Measurements from ENCODE around the gene GULP1. TPM values are rescaled to one million over a fixed set of nuclear protein-coding genes. Genes with fewer than 3 reads are reported as not detected.

GULP1 gene
- total RNA-seq, 1 experiment from 2014 or later, result 75.1 TPM

DNA sequence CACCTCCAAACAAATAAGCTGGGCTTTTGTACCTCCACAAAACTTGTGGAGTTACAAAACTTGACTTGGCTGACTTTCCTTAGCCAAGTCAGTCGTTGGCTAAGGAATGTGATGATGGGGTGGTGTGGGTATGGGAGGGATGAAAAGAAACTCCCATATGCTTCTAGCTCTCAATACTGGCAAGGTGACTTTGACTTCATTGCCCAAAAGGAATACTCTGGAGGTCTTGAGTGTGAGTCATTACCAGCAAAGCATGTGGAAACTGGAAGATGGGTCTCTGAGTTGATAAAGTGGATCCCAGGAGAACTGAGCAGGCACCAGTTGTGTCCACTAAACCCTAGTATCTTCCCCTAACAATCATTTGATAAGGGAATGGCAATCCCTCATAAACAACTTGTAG, 226.7 kb downstream of the GULP1 start (continued):
- TF ChIP-seq, protein P1, sequence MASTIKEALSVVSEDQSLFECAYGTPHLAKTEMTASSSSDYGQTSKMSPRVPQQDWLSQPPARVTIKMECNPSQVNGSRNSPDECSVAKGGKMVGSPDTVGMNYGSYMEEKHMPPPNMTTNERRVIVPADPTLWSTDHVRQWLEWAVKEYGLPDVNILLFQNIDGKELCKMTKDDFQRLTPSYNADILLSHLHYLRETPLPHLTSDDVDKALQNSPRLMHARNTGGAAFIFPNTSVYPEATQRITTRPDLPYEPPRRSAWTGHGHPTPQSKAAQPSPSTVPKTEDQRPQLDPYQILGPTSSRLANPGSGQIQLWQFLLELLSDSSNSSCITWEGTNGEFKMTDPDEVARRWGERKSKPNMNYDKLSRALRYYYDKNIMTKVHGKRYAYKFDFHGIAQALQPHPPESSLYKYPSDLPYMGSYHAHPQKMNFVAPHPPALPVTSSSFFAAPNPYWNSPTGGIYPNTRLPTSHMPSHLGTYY (CRISPR knock-in tag; IDR thresholded peaks at IDR 0.05), result no peak
- no peak for TF ChIP-seq SP1 (CRISPR knock-in tag; conservative IDR thresholded peaks at IDR 0.05)

DNA sequence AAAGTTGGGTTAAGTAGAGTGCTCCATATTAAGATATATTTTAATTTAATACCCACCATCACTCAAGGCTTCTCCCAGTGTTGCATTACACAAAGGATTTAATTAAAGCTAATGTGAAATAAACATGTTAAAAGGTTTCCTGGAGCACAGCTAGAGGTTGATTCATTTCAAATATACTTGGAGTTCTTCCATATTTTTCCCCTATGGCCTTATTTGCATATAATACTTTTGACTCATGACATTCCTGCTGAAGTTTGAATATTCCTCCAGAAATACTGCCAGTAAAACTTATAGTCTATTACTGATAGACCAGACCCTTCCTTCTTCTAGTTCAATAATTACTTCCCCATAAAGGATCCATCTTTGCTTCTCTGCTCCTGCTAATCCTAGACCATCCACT, 227.5 kb downstream of the GULP1 start:
- POLR2A ChIA-PET, result no interaction called here
- ATAC-seq (no peak), DNase-seq (ENCODE audit: low spot score) (no peak)
- CTCF ChIA-PET, result no interaction called here
- H3K36me3 Mint-ChIP-seq, result peaks cover 9% of the 10 kb centered on the region; the same call in 1 of the 2 replicates
- H3K9me3 Mint-ChIP-seq, result peaks cover 7% of the 10 kb centered on the region; the same call in 1 of the 2 replicates
- peaks cover 36% of the 10 kb centered on the region for H3K4me1 Mint-ChIP-seq
- no peak overlapping the region for H3K27ac Mint-ChIP-seq
- TF ChIP-seq, protein P2, sequence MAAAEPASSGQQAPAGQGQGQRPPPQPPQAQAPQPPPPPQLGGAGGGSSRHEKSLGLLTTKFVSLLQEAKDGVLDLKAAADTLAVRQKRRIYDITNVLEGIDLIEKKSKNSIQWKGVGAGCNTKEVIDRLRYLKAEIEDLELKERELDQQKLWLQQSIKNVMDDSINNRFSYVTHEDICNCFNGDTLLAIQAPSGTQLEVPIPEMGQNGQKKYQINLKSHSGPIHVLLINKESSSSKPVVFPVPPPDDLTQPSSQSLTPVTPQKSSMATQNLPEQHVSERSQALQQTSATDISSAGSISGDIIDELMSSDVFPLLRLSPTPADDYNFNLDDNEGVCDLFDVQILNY (CRISPR knock-in tag; IDR thresholded peaks at IDR 0.05), result no peak
- TF ChIP-seq MYBL2 (CRISPR knock-in tag; IDR thresholded peaks at IDR 0.05) (no peak), ZNF416 (CRISPR knock-in tag; IDR thresholded peaks at IDR 0.05) (no peak)
- H3K27me3 Mint-ChIP-seq (ENCODE audit: low read depth), result no peaks in the 10 kb centered on the region
- H3K4me3 Mint-ChIP-seq, result no peak overlapping the region

DNA sequence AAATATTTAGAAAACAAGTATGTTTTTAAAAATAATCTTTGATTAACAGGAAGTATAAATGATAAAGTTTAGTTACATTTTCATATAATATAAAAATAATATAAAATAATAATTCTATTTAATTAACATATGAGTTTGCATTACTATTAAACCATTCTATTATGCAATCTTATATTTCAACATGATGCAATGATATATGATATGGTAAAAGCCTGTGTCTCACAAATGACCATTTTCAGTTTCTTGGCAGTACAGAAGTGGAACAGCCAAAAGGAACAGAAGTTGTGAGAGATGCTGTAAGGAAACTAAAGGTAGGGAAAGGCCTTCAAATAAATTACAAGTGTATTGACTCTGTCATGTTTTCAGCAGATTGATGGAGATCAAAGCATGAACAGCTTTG, 230.8 kb downstream of the GULP1 start:
- H3K9me3 Mint-ChIP-seq, result peaks cover 7% of the 10 kb centered on the region; the same call in 1 of the 2 replicates
- H3K27ac Mint-ChIP-seq, result no peak overlapping the region
- TF ChIP-seq GABPB1 (CRISPR knock-in tag; IDR thresholded peaks at IDR 0.05) (no peak), SOX15 (CRISPR knock-in tag; IDR thresholded peaks at IDR 0.05) (no peak), ZNF317 (CRISPR knock-in tag; IDR thresholded peaks at IDR 0.05; ENCODE audit: borderline replicate concordance, low read depth) (no peak), ZBTB21 (CRISPR knock-in tag; IDR thresholded peaks at IDR 0.05; ENCODE audit: borderline replicate concordance) (no peak), NFYB (CRISPR knock-in tag; conservative IDR thresholded peaks at IDR 0.05; ENCODE audit: low read depth) (no peak), TP53 (CRISPR knock-in tag; IDR thresholded peaks at IDR 0.05) (no peak), GRHL2 (CRISPR knock-in tag; IDR thresholded peaks at IDR 0.05; ENCODE audit: insufficient replicate concordance, severe bottlenecking) (no peak), PRRX2 (CRISPR knock-in tag; IDR thresholded peaks at IDR 0.05) (no peak), ZNF671 (CRISPR knock-in tag; IDR thresholded peaks at IDR 0.05) (no peak), IRF2 (CRISPR knock-in tag; IDR thresholded peaks at IDR 0.05; ENCODE audit: borderline replicate concordance, low read depth) (no peak)
- TF ChIP-seq, protein P3, sequence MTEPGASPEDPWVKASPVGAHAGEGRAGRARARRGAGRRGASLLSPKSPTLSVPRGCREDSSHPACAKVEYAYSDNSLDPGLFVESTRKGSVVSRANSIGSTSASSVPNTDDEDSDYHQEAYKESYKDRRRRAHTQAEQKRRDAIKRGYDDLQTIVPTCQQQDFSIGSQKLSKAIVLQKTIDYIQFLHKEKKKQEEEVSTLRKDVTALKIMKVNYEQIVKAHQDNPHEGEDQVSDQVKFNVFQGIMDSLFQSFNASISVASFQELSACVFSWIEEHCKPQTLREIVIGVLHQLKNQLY (CRISPR knock-in tag; IDR thresholded peaks at IDR 0.05), result no peak
- TF ChIP-seq, protein P4, sequence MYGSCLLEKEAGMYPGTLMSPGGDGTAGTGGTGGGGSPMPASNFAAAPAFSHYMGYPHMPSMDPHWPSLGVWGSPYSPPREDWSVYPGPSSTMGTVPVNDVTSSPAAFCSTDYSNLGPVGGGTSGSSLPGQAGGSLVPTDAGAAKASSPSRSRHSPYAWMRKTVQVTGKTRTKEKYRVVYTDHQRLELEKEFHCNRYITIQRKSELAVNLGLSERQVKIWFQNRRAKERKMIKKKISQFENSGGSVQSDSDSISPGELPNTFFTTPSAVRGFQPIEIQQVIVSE (CRISPR knock-in tag; IDR thresholded peaks at IDR 0.05; ENCODE audit: borderline replicate concordance), result no peak
- TF ChIP-seq, protein P5, sequence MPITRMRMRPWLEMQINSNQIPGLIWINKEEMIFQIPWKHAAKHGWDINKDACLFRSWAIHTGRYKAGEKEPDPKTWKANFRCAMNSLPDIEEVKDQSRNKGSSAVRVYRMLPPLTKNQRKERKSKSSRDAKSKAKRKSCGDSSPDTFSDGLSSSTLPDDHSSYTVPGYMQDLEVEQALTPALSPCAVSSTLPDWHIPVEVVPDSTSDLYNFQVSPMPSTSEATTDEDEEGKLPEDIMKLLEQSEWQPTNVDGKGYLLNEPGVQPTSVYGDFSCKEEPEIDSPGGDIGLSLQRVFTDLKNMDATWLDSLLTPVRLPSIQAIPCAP (CRISPR knock-in tag; IDR thresholded peaks at IDR 0.05), result no peak
- TF ChIP-seq, protein P6, sequence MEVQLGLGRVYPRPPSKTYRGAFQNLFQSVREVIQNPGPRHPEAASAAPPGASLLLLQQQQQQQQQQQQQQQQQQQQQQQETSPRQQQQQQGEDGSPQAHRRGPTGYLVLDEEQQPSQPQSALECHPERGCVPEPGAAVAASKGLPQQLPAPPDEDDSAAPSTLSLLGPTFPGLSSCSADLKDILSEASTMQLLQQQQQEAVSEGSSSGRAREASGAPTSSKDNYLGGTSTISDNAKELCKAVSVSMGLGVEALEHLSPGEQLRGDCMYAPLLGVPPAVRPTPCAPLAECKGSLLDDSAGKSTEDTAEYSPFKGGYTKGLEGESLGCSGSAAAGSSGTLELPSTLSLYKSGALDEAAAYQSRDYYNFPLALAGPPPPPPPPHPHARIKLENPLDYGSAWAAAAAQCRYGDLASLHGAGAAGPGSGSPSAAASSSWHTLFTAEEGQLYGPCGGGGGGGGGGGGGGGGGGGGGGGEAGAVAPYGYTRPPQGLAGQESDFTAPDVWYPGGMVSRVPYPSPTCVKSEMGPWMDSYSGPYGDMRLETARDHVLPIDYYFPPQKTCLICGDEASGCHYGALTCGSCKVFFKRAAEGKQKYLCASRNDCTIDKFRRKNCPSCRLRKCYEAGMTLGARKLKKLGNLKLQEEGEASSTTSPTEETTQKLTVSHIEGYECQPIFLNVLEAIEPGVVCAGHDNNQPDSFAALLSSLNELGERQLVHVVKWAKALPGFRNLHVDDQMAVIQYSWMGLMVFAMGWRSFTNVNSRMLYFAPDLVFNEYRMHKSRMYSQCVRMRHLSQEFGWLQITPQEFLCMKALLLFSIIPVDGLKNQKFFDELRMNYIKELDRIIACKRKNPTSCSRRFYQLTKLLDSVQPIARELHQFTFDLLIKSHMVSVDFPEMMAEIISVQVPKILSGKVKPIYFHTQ (CRISPR knock-in tag; IDR thresholded peaks at IDR 0.05), result no peak
- TF ChIP-seq, protein P7, sequence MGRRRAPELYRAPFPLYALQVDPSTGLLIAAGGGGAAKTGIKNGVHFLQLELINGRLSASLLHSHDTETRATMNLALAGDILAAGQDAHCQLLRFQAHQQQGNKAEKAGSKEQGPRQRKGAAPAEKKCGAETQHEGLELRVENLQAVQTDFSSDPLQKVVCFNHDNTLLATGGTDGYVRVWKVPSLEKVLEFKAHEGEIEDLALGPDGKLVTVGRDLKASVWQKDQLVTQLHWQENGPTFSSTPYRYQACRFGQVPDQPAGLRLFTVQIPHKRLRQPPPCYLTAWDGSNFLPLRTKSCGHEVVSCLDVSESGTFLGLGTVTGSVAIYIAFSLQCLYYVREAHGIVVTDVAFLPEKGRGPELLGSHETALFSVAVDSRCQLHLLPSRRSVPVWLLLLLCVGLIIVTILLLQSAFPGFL (CRISPR knock-in tag; IDR thresholded peaks at IDR 0.05; ENCODE audit: borderline replicate concordance), result no peak
- TF ChIP-seq, protein P8, sequence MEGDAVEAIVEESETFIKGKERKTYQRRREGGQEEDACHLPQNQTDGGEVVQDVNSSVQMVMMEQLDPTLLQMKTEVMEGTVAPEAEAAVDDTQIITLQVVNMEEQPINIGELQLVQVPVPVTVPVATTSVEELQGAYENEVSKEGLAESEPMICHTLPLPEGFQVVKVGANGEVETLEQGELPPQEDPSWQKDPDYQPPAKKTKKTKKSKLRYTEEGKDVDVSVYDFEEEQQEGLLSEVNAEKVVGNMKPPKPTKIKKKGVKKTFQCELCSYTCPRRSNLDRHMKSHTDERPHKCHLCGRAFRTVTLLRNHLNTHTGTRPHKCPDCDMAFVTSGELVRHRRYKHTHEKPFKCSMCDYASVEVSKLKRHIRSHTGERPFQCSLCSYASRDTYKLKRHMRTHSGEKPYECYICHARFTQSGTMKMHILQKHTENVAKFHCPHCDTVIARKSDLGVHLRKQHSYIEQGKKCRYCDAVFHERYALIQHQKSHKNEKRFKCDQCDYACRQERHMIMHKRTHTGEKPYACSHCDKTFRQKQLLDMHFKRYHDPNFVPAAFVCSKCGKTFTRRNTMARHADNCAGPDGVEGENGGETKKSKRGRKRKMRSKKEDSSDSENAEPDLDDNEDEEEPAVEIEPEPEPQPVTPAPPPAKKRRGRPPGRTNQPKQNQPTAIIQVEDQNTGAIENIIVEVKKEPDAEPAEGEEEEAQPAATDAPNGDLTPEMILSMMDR (IDR thresholded peaks at IDR 0.05), result no peak
- no peaks in the 10 kb centered on the region for H3K27me3 Mint-ChIP-seq (ENCODE audit: low read depth)
- peaks cover 9% of the 10 kb centered on the region; the same call in 1 of the 2 replicates for H3K36me3 Mint-ChIP-seq
- ATAC-seq (no peak), DNase-seq (ENCODE audit: low spot score) (no peak)
- H3K4me1 Mint-ChIP-seq, result peaks cover 12% of the 10 kb centered on the region
- H3K4me3 Mint-ChIP-seq, result no peak overlapping the region
- CTCF ChIA-PET, result interaction anchor here (3.5 kb wide), 1 partner anchor 456 kb away, joined by 15 read pairs; no protein-coding TSS in a partner anchor
- POLR2A ChIA-PET, result interaction anchor here (0.7 kb wide), 1 partner anchor 171 kb away, joined by 3 read pairs; no protein-coding TSS in a partner anchor

All from WTC11 (cell line).